CMK (cell line): ENCODE measurements around the gene GOLGA8Q.
"Not testable (repeated sequence)": the region's sequence is repeated elsewhere in the genome, so short reads cannot be mapped to it uniquely, and the experiment has no call there.

Experiments
- DNase-seq: peaks from one replicate; pipeline ENCODE4 v3.0.0-alpha.2; 2010; ENCODE audit warnings: low read depth

Gene GOLGA8Q

GRCh38 chr15:30551750-30552149 is at the start of gene GOLGA8Q:
TSS of gene GOLGA8Q (plus strand) at chr15:30552050. CDS start at chr15:30552078, 28 bp downstream.
- not testable (repeated sequence) for DNase-seq

DNA sequence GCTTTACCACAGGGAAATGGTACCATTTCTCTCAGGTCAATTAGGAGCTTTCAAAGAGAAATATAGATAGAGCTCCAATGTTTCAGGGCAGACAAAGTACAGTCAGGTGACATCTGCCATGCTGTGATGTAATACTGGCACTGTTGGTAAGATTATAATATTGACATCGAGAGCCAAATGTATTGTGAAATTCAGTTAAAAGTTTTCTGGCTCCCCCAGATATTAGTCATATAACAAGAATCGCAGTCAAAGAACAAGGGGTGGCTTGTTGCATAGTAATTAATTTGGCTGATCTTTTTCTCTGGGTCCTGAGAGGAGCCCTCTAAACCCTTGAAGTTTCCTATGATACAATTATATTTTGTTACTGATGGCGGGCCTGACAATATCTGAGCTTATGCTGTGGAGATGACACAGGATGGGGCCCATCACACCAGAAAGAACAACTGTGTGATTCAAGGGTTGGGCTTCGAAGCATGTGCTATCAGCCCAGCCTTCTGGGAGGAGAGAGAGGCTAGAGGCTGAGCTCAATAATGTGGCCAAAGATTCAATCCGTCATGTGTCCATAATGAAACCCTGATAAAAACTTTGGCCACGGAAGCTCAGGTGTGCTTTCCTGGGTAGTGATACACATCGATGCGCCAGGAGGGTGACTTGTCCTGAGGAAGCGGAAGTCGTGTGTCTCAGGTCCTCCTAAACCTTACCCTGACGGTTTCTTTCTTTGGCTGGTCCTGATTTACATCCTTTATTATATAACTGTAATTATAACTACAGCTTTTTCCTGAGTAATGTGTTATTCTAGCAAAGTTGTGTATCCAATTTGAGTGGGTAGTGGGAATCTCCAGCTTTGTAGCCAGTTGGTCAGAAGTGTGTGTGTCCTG is 48.7 kb upstream of the GOLGA8Q start:
- not testable (repeated sequence) for DNase-seq

- not testable (repeated sequence) for DNase-seq
Measured at GRCh38 chr15:30504162-30504843, 47.5 kb upstream of the GOLGA8Q start.

- DNase-seq = not testable (repeated sequence)
Measured at GRCh38 chr15:30514545-30514944, 37.3 kb upstream of the GOLGA8Q start.

DNA sequence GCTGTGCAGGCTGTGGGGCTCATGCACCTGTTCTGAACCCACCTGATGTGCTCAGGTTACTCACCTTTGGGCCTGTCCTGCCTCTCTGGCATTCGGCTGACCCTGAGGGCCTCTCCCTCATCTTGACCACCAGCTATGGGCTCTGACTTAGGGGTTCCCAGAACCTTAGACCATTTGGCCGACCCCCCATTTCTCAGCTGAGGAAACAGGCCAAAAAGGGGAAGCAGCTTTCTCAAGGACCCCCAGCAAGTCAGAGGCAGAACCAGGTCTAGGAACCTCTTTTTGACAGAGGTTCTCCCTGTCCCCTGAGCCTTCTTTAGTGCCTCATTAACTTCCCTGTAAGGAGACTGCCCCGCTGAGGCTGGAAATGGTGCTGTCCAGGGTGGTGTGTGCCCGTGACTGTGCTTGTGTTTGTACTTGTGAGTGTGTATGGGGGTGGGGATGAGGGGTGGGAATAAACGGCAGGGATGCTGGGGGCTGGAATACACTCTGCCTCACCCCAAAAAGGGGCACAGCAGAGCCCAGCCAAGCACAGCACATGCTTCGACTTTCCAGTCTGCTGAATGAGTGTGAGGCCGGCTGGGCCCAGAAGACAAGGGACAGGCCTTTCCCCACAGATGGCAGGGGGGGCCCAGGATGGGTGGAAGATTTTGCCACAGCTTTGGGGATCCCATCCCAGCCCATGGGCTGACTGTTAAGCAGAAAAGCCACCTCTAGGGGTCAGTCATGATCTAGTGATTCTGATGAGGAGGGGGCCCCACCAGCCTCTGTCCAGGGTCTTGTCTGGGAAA is 28.2 kb upstream of the GOLGA8Q start:
- not testable (repeated sequence) for DNase-seq

DNA sequence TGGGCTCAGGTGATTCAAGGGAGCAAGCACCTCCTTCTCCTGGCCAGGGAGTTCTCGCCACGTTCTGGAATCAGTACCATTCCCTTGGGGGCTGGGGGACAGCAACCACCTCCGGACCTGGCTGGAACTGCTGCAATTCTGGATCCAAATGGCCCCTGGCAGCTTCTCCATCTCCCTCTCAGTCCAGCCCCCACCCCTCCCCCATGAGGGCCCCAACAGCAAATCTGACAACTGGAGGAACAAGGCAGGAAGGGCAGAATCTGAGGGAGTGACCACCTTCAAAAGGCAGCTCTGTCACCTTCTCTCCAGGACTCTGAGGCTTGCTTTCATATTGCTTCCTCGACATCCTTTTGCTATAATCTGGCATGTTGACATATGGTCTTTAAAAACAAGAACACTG is 25.9 kb upstream of the GOLGA8Q start:
- not testable (repeated sequence) for DNase-seq

GRCh38 chr15:30529049-30529448 is 22.8 kb upstream of the GOLGA8Q start:
- DNase-seq = not testable (repeated sequence)

DNA sequence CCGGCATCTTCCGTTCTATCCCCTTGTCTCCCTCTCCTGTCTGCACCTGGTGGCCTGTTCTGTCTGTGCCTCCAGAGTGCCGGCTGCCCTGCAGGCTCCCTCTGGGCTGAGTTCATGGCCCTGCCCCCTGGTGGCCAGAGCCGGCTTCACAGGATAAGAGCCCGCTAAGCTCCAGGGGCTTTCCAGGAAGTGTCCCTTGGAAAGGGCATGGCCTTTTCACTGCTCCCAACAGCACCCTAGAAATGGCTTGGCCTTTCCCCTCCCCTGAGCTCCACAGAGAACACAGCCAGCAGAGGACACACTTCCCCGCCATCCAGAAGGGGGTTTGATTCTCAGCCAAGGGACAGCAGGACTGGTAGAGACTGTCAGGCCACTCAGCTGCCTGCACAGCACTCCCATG is 15.1 kb downstream of the GOLGA8Q start:
- DNase-seq = not testable (repeated sequence)

- not testable (repeated sequence) for DNase-seq
Measured at GRCh38 chr15:30573012-30573491, 21.2 kb downstream of the GOLGA8Q start.

- DNase-seq = not testable (repeated sequence)
Measured at GRCh38 chr15:30579394-30579970, 27.6 kb downstream of the GOLGA8Q start.

- not testable (repeated sequence) for DNase-seq
Measured at GRCh38 chr15:30580716-30581115, 28.9 kb downstream of the GOLGA8Q start.

DNA sequence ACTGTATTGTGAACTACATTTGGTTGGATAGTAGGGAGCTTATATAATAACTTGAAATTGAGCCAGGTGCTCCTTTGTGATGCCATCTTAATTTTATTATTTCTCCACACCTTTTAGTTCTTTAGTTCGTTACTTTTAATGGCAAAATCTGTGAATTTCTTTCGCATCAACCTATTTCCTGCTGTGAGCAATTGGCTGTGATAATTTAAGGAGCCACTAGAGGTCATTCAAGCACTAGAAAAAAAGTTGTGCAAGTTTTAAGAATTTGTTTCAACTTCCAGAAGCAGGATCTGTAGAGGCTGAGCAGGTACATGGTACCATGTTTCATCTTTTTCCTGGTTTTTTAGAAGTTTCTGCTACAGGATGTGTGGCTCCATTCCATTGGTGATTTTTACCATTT is 47.1 kb downstream of the GOLGA8Q start:
- DNase-seq = not testable (repeated sequence)

DNA sequence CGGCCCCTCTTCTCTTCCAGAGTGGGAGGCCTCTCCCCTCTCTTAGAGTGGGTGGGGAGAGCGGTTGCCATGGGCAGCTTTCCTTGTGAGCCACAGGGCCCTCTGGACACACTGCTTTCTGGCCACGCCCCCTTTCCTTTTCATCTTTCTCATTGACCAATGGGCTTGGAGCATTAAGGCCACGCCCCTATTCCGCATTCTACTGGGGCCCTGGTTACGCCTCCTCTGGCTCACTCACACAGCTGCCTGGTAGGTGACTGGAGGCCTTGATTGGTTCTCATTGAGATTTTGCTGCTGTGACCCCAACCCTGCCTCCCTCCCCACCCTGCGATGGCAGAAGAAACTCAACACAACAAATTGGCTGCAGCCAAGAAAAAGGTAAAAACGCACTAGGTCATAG is 51.9 kb downstream of the GOLGA8Q start, which contains the start of gene GOLGA8H:
Gene GOLGA8H (plus strand): TSS at position 233 of the 400 bp plus-strand sequence. CDS start 98 bp downstream, at position 331.
- not testable (repeated sequence) for DNase-seq
